SU-DHL-6 (cell line): ENCODE measurements around the gene LILRA5.
"Not testable (repeated sequence)": the region's sequence is repeated elsewhere in the genome, so short reads cannot be mapped to it uniquely, and the experiment has no call there.

ENCODE experiments used
- H2AFZ ChIP-seq: fragments of 200-600 bp; sonication (generic); 2 replicates; pipeline ENCODE4 v1.6.1; 2014; ENCODE audit warnings: low read depth, mild to moderate bottlenecking, moderate library complexity, mixed read lengths, antibody characterized with exemption, low read length; ENCODE audit not compliant: severe bottlenecking
- H3F3A ChIP-seq: fragments of 200-600 bp; shearing (Covaris generic); 2 replicates; pipeline ENCODE4 v1.6.0; 2016; ENCODE audit warnings: antibody characterized with exemption, mild to moderate bottlenecking; ENCODE audit not compliant: insufficient read depth
- H3K27ac ChIP-seq: fragments of 200-600 bp; sonication (generic); 2 replicates; pipeline ENCODE4 v1.5.1; 2016; ENCODE audit warnings: low read depth, mild to moderate bottlenecking, low read length, moderate library complexity, mixed read lengths
- H3K27me3 ChIP-seq: fragments of 200-600 bp; sonication (generic), shearing (Covaris generic); 2 replicates; pipeline ENCODE4 v1.6.0; 2014; ENCODE audit warnings: mild to moderate bottlenecking, low read length
- H3K36me3 ChIP-seq: fragments of 200-600 bp; sonication (generic); 2 replicates; pipeline ENCODE4 v1.6.1; 2014; ENCODE audit warnings: mild to moderate bottlenecking, low read length, mixed read lengths
- H3K4me2 ChIP-seq: fragments of 300-600, 200-600 bp; shearing (Covaris generic), sonication (generic); 2 replicates; pipeline ENCODE4 v1.6.0; 2014; ENCODE audit warnings: low read length, low read depth, mild to moderate bottlenecking; ENCODE audit not compliant: poor library complexity, severe bottlenecking
- H3K4me3 ChIP-seq: fragments of 200-600 bp; sonication (generic); 2 replicates; pipeline ENCODE4 v1.5.1; 2014; ENCODE audit warnings: antibody characterized with exemption, low read length, mild to moderate bottlenecking, mixed read lengths; ENCODE audit not compliant: insufficient read depth, poor library complexity, severe bottlenecking
- H3K79me2 ChIP-seq: fragments of 200-600 bp; sonication (generic); 2 replicates; pipeline ENCODE4 v1.6.1; 2014; ENCODE audit warnings: mild to moderate bottlenecking, low read length, moderate library complexity; ENCODE audit not compliant: insufficient read depth
- H3K9ac ChIP-seq: fragments of 200-600 bp; sonication (generic); 2 replicates; pipeline ENCODE4 v1.7.0; 2014; ENCODE audit warnings: mild to moderate bottlenecking, low read length
- H3K9me2 ChIP-seq: fragments of 200-600 bp; sonication (generic); replicated peaks from 2 replicates; pipeline ENCODE4 v1.6.1; 2014; ENCODE audit warnings: low read length; ENCODE audit not compliant: insufficient read depth
- H3K9me3 ChIP-seq: fragments of 200-600 bp; sonication (generic); 2 replicates; pipeline ENCODE4 v1.6.1; 2014; ENCODE audit warnings: low read length, mixed read lengths; ENCODE audit not compliant: insufficient read depth
- H4K20me1 ChIP-seq: fragments of 200-600 bp; sonication (generic); 2 replicates; pipeline ENCODE4 v1.6.1; 2014; ENCODE audit warnings: low read depth, mild to moderate bottlenecking, antibody characterized with exemption, low read length, moderate library complexity, mixed read lengths
- EZH2phosphoT487 ChIP-seq: fragments of 200-600 bp; sonication (generic), shearing (Covaris generic); conservative IDR thresholded peaks from 2 replicates; pipeline ENCODE4 v1.6.1; 2018; ENCODE audit warnings: mild to moderate bottlenecking, antibody characterized with exemption, low read length, moderate library complexity, mixed read lengths
- TF ChIP-seq, protein P1 (sequence below): fragments of 200-600 bp; sonication (generic); IDR thresholded peaks from one replicate; pipeline ENCODE4 v1.5.1; 2017; ENCODE audit warnings: antibody characterized with exemption, mild to moderate bottlenecking, low read length, moderate library complexity; ENCODE audit not compliant: insufficient read depth, poor library complexity, severe bottlenecking

The LILRA5 gene

DNA sequence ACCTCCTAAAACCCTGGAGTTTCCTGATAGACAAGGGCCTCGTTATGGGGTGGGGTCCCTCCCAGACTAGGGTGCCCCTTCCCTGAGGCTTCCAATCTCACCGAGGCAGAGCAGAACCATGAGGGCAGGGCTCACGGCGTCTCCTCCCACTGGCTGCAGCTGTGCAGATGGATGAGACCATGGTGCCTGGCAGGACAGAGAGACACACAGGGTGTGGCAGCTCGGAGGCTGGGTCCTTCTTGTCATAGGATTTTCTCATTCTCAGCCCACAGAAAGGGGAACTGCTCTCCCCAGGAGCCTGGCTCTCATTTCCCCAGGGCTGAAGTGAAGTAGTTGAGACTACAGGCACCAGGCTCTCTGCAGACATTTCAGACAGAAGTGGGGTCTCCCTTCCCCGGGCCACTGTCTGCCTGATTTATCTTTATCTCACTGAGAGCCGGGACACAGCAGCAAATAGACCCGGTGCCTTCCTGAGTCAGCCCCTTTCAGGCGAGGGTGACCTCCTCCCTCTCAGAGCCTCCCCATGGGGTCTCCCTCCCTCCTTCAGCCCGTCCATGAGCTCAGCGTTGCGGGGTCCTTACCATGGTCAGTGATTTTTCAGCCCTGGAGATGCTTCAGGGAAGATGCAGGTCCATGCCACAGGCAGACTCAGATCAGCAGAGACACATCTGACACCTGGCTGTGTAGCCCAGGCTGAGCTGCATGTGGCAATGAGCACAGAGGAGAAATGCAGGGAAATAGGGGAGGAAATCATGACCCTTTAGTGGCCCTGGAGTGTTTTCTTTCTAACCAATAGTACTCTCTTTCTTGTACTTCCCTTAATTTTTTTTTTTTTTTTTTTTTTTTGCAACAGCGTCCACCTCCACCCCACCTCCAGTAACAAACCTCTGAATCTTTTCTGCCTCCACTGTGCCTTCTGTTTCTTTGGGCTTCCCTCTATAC is at the start of gene LILRA5:
TSS of gene LILRA5 (minus strand) at position 731 of the 942 bp plus-strand sequence. CDS start at position 584, 147 bp downstream.
- no peak within 1 kb of the TSS for H2AFZ ChIP-seq
- no peak within 1 kb of the TSS for H3K4me2 ChIP-seq
- no peak within 1 kb of the TSS for H3K9ac ChIP-seq
- H4K20me1 ChIP-seq: no peaks in the 10 kb centered on the region
- H3K79me2 ChIP-seq: no peaks in the 10 kb centered on the region
- no peaks in the 10 kb centered on the region for H3F3A ChIP-seq
- H3K27me3 ChIP-seq: no peaks in the 10 kb centered on the region
- H3K27ac ChIP-seq: no peak within 1 kb of the TSS
- no peaks in the 10 kb centered on the region for H3K9me2 ChIP-seq
- no peak for TF ChIP-seq EZH2phosphoT487
- TF ChIP-seq, protein P1, sequence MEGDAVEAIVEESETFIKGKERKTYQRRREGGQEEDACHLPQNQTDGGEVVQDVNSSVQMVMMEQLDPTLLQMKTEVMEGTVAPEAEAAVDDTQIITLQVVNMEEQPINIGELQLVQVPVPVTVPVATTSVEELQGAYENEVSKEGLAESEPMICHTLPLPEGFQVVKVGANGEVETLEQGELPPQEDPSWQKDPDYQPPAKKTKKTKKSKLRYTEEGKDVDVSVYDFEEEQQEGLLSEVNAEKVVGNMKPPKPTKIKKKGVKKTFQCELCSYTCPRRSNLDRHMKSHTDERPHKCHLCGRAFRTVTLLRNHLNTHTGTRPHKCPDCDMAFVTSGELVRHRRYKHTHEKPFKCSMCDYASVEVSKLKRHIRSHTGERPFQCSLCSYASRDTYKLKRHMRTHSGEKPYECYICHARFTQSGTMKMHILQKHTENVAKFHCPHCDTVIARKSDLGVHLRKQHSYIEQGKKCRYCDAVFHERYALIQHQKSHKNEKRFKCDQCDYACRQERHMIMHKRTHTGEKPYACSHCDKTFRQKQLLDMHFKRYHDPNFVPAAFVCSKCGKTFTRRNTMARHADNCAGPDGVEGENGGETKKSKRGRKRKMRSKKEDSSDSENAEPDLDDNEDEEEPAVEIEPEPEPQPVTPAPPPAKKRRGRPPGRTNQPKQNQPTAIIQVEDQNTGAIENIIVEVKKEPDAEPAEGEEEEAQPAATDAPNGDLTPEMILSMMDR: no peak
- no peaks in the 10 kb centered on the region for H3K36me3 ChIP-seq
- no peak within 1 kb of the TSS for H3K4me3 ChIP-seq
- no peaks in the 10 kb centered on the region for H3K9me3 ChIP-seq

DNA sequence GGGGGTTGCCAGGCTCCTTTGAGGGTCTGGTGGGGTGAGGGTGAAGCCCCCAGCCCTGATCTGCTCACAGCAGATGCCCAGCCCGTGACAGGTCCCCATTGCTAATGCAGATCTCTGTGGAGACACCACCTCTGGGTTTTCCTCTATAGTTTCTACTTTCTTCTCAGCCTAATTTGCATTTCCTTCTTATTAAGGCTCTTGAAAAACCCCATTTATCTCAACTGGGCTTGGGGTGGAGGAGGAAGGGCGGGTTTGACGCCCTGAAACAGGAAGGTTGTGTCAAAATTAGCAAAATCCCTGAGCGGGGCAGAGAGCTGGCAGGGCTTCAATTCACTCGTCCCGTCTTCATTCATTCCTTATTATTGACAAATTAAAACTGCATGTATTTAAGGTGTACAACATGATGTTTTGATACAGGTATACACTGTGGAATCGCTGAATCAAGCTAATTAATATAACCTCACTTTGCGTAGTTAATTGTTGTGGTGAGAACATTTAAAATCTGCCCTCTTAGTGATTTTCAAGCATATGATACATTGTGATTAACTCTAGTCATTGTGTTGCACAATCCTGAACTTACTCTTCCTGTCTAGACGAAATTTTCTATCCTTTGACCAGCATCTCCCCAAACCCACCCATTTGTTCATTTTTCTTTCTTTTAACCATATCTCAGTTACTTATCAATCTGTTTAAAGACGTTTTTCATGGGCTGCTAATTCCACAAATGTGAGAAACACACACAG is 48.9 kb upstream of the LILRA5 start:
- H3K27me3 ChIP-seq, H2AFZ ChIP-seq, H4K20me1 ChIP-seq, H3K79me2 ChIP-seq, H3K36me3 ChIP-seq, H3K9me3 ChIP-seq, H3K9ac ChIP-seq, H3F3A ChIP-seq, H3K9me2 ChIP-seq: not testable (repeated sequence)
- H3K4me2 ChIP-seq: peak overlapping the region; percentile 58
- H3K27ac ChIP-seq: peak overlapping the region; percentile 48
- peak overlapping the region; percentile 24 for H3K4me3 ChIP-seq

DNA sequence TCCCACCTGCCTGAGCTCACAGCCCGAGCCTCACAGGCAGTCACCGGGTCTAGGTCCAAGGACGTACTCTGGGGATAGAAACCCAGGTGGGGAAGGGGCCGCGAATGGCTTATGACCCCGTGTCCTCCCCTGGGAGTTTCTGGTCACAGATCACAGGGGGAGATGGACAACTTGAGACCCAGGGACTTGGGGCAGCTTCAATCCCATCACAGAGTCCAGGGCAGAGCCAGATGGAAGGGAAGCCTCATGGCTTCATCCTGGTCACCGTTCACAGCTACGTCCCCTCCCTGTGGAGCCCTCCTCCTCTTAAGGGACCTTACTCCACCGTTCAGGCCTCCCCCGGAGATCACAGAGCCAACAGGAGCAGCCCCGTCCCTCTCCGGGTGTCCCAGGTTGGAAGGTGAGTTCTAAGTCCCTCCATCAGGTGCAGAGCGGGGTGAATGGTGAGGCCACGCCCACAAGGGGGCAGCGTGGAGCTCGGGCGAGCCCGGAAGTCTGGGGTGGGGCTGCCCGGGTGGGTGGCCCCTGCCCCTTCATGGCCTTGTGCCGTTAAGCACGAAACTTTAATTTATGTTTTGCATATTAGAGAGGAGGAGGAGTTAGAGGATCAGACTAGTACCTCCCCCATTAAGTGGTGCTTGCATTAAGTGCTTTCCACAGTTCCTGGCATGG is 46.3 kb upstream of the LILRA5 start:
- H3K9ac ChIP-seq, H3K9me3 ChIP-seq, H3K27ac ChIP-seq, H3K27me3 ChIP-seq, H3K79me2 ChIP-seq, H3K4me2 ChIP-seq, H2AFZ ChIP-seq, H3K4me3 ChIP-seq, H3K36me3 ChIP-seq, H4K20me1 ChIP-seq, H3F3A ChIP-seq, H3K9me2 ChIP-seq: not testable (repeated sequence)

DNA sequence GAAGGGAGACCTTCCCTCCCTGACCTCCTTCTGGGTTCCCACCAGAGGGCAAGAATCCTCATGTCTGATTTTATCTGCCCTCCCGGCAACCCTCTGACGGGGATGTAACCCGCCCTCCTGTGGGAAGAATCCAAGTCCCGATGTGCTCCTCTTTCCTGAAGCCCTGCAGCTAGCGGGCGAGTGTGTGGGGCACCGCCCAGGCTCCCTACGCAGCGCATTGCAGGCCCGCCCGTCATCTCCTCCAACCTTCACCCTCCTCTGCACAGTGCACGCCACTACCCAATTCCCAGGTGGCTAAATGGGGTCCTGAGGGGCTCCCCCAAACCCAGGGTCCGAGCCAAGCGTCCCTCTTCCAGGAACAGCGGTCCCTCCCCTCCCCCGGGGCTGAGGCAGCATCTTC is 44.4 kb upstream of the LILRA5 start:
- Histone ChIP-seq H3K9me2 (no peaks in the 10 kb centered on the region), H4K20me1 (no peaks in the 10 kb centered on the region), H3K9ac (no peak overlapping the region), H2AFZ (no peak overlapping the region), H3K27ac (no peak overlapping the region), H3K4me2 (no peak overlapping the region), H3K36me3 (no peaks in the 10 kb centered on the region), H3K27me3 (no peaks in the 10 kb centered on the region), H3K4me3 (no peak overlapping the region), H3F3A (no peaks in the 10 kb centered on the region), H3K9me3 (no peaks in the 10 kb centered on the region), H3K79me2 (no peaks in the 10 kb centered on the region)
- TF ChIP-seq, protein P1: no peak
- TF ChIP-seq EZH2phosphoT487: no peak
